CD8-positive, alpha-beta memory T cell (primary cell): ENCODE measurements around the gene ADM5. TPM values are rescaled to one million over a fixed set of nuclear protein-coding genes. Genes with fewer than 3 reads are reported as not detected.

Experiments used
- CTCF ChIA-PET: fragments of 350-600 bp; sonication (Branson Sonifier 250); formaldehyde crosslinking; loops from one replicate; lab custom pipeline; 2021; ENCODE audit warnings: antibody characterized with exemption; lab: Charles Lee
- POLR2A ChIA-PET: fragments of 350-600 bp; sonication (Branson Sonifier 250); formaldehyde crosslinking; loops from one replicate; lab custom pipeline; 2021; ENCODE audit warnings: antibody characterized with exemption; lab: Charles Lee
- DNase-seq, 5 donors: peaks; one replicate each; pipeline versions ENCODE4 v3.0.0 to v3.0.0-alpha.2; 2020 to 2022; ENCODE audit warnings: mixed read lengths in 1 of 5
- H3K27ac ChIP-seq: one replicate; pipeline ENCODE4 v1.7.0; 2013; ENCODE audit warnings: low read depth, mild to moderate bottlenecking, low read length, moderate library complexity
- H3K27me3 ChIP-seq: 2 replicates; pipeline ENCODE4 v1.7.0; 2013; ENCODE audit warnings: low read length, mild to moderate bottlenecking; ENCODE audit not compliant: insufficient read depth, poor library complexity, severe bottlenecking
- H3K36me3 ChIP-seq: 2 replicates; pipeline ENCODE4 v1.7.0; 2013; ENCODE audit warnings: mild to moderate bottlenecking, low read length, moderate library complexity; ENCODE audit not compliant: insufficient read depth
- H3K4me1 ChIP-seq: 2 replicates; pipeline ENCODE4 v1.7.0; 2013; ENCODE audit warnings: mild to moderate bottlenecking, low read length, moderate library complexity; ENCODE audit not compliant: insufficient read depth
- H3K4me3 ChIP-seq: 2 replicates; pipeline ENCODE4 v1.7.0; 2013; ENCODE audit warnings: mild to moderate bottlenecking, low read length
- H3K9me3 ChIP-seq: 2 replicates; pipeline ENCODE4 v1.7.0; 2013; ENCODE audit warnings: mild to moderate bottlenecking, low read length
- H3K27ac Mint-ChIP-seq, 8 donors: one replicate each; pipeline ENCODE4 v1.8.0; 2020 to 2021; ENCODE audit warnings: mixed read lengths in 8 of 8, mild to moderate bottlenecking in 6 of 8, inconsistent platforms in 3 of 8, moderate library complexity in 3 of 8
- H3K27me3 Mint-ChIP-seq, 2 donors: one replicate each; pipeline ENCODE4 v1.8.0; 2020 to 2021; ENCODE audit warnings: mixed read lengths in 2 of 2, mild to moderate bottlenecking in 1 of 2, moderate library complexity in 1 of 2
- H3K36me3 Mint-ChIP-seq, 3 donors: one replicate each; pipeline ENCODE4 v1.8.0; 2020 to 2021; ENCODE audit warnings: mixed read lengths in 3 of 3, inconsistent platforms in 1 of 3, mild to moderate bottlenecking in 1 of 3
- H3K4me1 Mint-ChIP-seq, 3 donors: one replicate each; pipeline ENCODE4 v1.8.0; 2020 to 2021; ENCODE audit warnings: mixed read lengths in 3 of 3, inconsistent platforms in 1 of 3, mild to moderate bottlenecking in 1 of 3
- H3K4me3 Mint-ChIP-seq, 7 donors: one replicate each; pipeline ENCODE4 v1.8.0; 2020 to 2021; ENCODE audit warnings: mixed read lengths in 7 of 7, mild to moderate bottlenecking in 6 of 7, moderate library complexity in 4 of 7, inconsistent platforms in 2 of 7
- H3K9me3 Mint-ChIP-seq, 5 donors: one replicate each; pipeline ENCODE4 v1.8.0; 2020 to 2022; ENCODE audit warnings: mixed read lengths in 5 of 5, mild to moderate bottlenecking in 3 of 5, moderate library complexity in 2 of 5, inconsistent platforms in 1 of 5
- polyA plus RNA-seq: library from polyadenylated mRNA; unstranded; fragments of 300-500 nt; fragmentation: Illumina TruSeq; gene quantifications from one replicate; pipeline ENCODE4 v1.2.3, GENCODE V29; 2021
- total RNA-seq, 2 experiments: library from RNA; stranded (reverse); gene quantifications; one replicate each; pipeline ENCODE4 v1.2.3, GENCODE V29; 2021

Gene ADM5
- total and polyA plus RNA-seq, 3 experiments from 2014 or later, result 0.91 to 7.2 (median 6.9) TPM

GRCh38 chr19:49677901-49678674 is 11.3 kb upstream of the ADM5 start:
- Mint-ChIP-seq H3K27ac (peak overlapping the region; percentile 92 to 100 (median 98)), H3K4me1 (peaks cover 28 to 49% (median 31%) of the 10 kb centered on the region in 3 donors), H3K9me3 (no peaks in the 10 kb centered on the region), H3K4me3 (peak overlapping the region; percentile 87 to 99 (median 88)), H3K36me3 (peaks cover 4 to 27% (median 4%) of the 10 kb centered on the region in 3 donors), H3K27me3 (peaks cover 0 to 2% of the 10 kb centered on the region in 2 donors)
- peak; percentile 65 to 84 (median 78) for DNase-seq
- Histone ChIP-seq H3K4me1 (peaks cover 32% of the 10 kb centered on the region), H3K4me3 (peak overlapping the region; percentile 88), H3K9me3 (no peaks in the 10 kb centered on the region), H3K36me3 (peaks cover 8% of the 10 kb centered on the region), H3K27me3 (no peaks in the 10 kb centered on the region), H3K27ac (peak overlapping the region; percentile 95)
- ChIA-PET POLR2A (interaction anchor here (0.6 to 2.6 kb wide), 8 partner anchors 13 to 591 kb away, joined by 3 to 32 read pairs (median 4); partner anchors contain the start of genes BCL2L12, IRF3, PRR12 and RPS11), CTCF (interaction anchor here (0.7 to 6.6 kb wide), 19 partner anchors 9 to 286 kb away, joined by 3 to 56 read pairs (median 4); partner anchors contain the start of genes FLT3LG, NOSIP, PRR12 and PRRG2)

GRCh38 chr19:49678985-49679770 is 10.2 kb upstream of the ADM5 start:
- peaks cover 8% of the 10 kb centered on the region for H3K36me3 ChIP-seq
- no peaks in the 10 kb centered on the region for H3K9me3 Mint-ChIP-seq

GRCh38 chr19:49679771-49680413 is 9.5 kb upstream of the ADM5 start:
- ChIA-PET POLR2A (interaction anchor here (0.6 to 2.6 kb wide), 3 partner anchors 39 to 202 kb away, joined by 3 to 14 read pairs (median 3); partner anchors contain the start of genes RRAS and SCAF1), CTCF (interaction anchor here (0.6 to 6.6 kb wide), 4 partner anchors 9 to 207 kb away, joined by 3 to 56 read pairs (median 6); partner anchors contain the start of genes CPT1C and FLT3LG)
- Histone ChIP-seq H3K4me3 (no peak overlapping the region), H3K27ac (peak overlapping the region; percentile 57), H3K36me3 (peaks cover 8% of the 10 kb centered on the region), H3K27me3 (no peaks in the 10 kb centered on the region), H3K4me1 (peaks cover 32% of the 10 kb centered on the region), H3K9me3 (no peaks in the 10 kb centered on the region)
- Mint-ChIP-seq H3K4me1 (peaks cover 28 to 46% (median 31%) of the 10 kb centered on the region in 3 donors), H3K27me3 (peaks cover 0 to 2% of the 10 kb centered on the region in 2 donors), H3K36me3 (peaks cover 4 to 41% (median 8%) of the 10 kb centered on the region in 3 donors), H3K4me3 (peak overlapping the region in 4 of 7 donors; percentile 11 to 58 (median 40)), H3K27ac (peak overlapping the region; percentile 56 to 98 (median 90)), H3K9me3 (no peaks in the 10 kb centered on the region)
- DNase-seq, result no peak

More at GRCh38 chr19:49678985-49679770, 10.2 kb upstream of the ADM5 start:
- DNase-seq, result no peak
- peaks cover 28 to 46% (median 31%) of the 10 kb centered on the region in 3 donors for H3K4me1 Mint-ChIP-seq
- POLR2A ChIA-PET, result interaction anchor here (0.6 to 2.6 kb wide), 3 partner anchors 38 to 202 kb away, joined by 3 to 14 read pairs (median 3); partner anchors contain the start of genes RRAS and SCAF1
- H3K4me3 Mint-ChIP-seq, result peak overlapping the region in 3 of 7 donors; percentile 25 to 69 (median 28)
- H3K27ac Mint-ChIP-seq, result peak overlapping the region; percentile 24 to 98 (median 96)
- CTCF ChIA-PET, result interaction anchor here (0.8 to 6.6 kb wide), 11 partner anchors 8 to 287 kb away, joined by 3 to 56 read pairs (median 4); partner anchors contain the start of genes FLT3LG, PRR12 and RRAS
- Histone ChIP-seq H3K9me3 (no peaks in the 10 kb centered on the region), H3K27ac (no peak overlapping the region), H3K4me1 (peaks cover 32% of the 10 kb centered on the region), H3K27me3 (no peaks in the 10 kb centered on the region), H3K4me3 (no peak overlapping the region)
- peaks cover 0 to 2% of the 10 kb centered on the region in 2 donors for H3K27me3 Mint-ChIP-seq
- H3K36me3 Mint-ChIP-seq, result peaks cover 4 to 35% (median 6%) of the 10 kb centered on the region in 3 donors

GRCh38 chr19:49680421-49681351 is 8.7 kb upstream of the ADM5 start:
- peaks cover 14% of the 10 kb centered on the region for H3K36me3 ChIP-seq
- peak; percentile 86 to 96 (median 91) for DNase-seq
- Mint-ChIP-seq H3K27ac (peak overlapping the region; percentile 56 to 98 (median 90)), H3K4me3 (peak overlapping the region in 4 of 7 donors; percentile 3 to 66 (median 34)), H3K9me3 (no peaks in the 10 kb centered on the region), H3K27me3 (peaks cover 0 to 2% of the 10 kb centered on the region in 2 donors), H3K4me1 (peaks cover 28 to 46% (median 31%) of the 10 kb centered on the region in 3 donors), H3K36me3 (peaks cover 4 to 49% (median 9%) of the 10 kb centered on the region in 3 donors)
- CTCF ChIA-PET, result interaction anchor here (0.6 to 1.9 kb wide), 17 partner anchors 8 to 209 kb away, joined by 3 to 10 read pairs (median 3); partner anchors contain the start of genes ADM5 and CPT1C
- POLR2A ChIA-PET, result interaction anchor here (0.8 to 1.3 kb wide), 2 partner anchors 40 to 229 kb away, joined by 3 read pairs; partner anchors contain the start of gene PIH1D1
- H3K27ac ChIP-seq, result peak overlapping the region; percentile 57
- no peaks in the 10 kb centered on the region for H3K9me3 ChIP-seq
- H3K27me3 ChIP-seq, result no peaks in the 10 kb centered on the region
- H3K4me3 ChIP-seq, result no peak overlapping the region
- H3K4me1 ChIP-seq, result peaks cover 32% of the 10 kb centered on the region

- ChIA-PET POLR2A (interaction anchor here (1.3 kb wide), 1 partner anchor 230 kb away, joined by 3 read pairs; the partner anchor contains the start of gene PIH1D1), CTCF (interaction anchor here (1.4 to 1.9 kb wide), 6 partner anchors 10 to 210 kb away, joined by 3 to 10 read pairs (median 5); no protein-coding TSS in a partner anchor)
- Mint-ChIP-seq H3K36me3 (peaks cover 4 to 55% (median 9%) of the 10 kb centered on the region in 3 donors), H3K27ac (peak overlapping the region in 1 of 8 donors; percentile 79), H3K4me1 (peaks cover 21 to 37% (median 21%) of the 10 kb centered on the region in 3 donors), H3K9me3 (no peaks in the 10 kb centered on the region), H3K4me3 (no peak overlapping the region), H3K27me3 (no peaks in the 10 kb centered on the region)
- H3K4me1 ChIP-seq, result peaks cover 26% of the 10 kb centered on the region
- H3K4me3 ChIP-seq, result no peak overlapping the region
- H3K9me3 ChIP-seq, result no peaks in the 10 kb centered on the region
- peaks cover 15% of the 10 kb centered on the region for H3K36me3 ChIP-seq
- no peak for DNase-seq
- H3K27me3 ChIP-seq, result no peaks in the 10 kb centered on the region
- H3K27ac ChIP-seq, result no peak overlapping the region
Observed at GRCh38 chr19:49681830-49682229, 7.6 kb upstream of the ADM5 start.

- Histone ChIP-seq H3K36me3 (peaks cover 15% of the 10 kb centered on the region), H3K27ac (no peak overlapping the region), H3K4me3 (no peak overlapping the region), H3K27me3 (no peaks in the 10 kb centered on the region), H3K9me3 (no peaks in the 10 kb centered on the region), H3K4me1 (peaks cover 26% of the 10 kb centered on the region)
- Mint-ChIP-seq H3K4me1 (peaks cover 21 to 32% (median 21%) of the 10 kb centered on the region in 3 donors), H3K9me3 (no peaks in the 10 kb centered on the region), H3K27me3 (no peaks in the 10 kb centered on the region), H3K4me3 (peak overlapping the region in 1 of 7 donors; percentile 54), H3K27ac (peak overlapping the region in 3 of 8 donors; percentile 14 to 79 (median 66)), H3K36me3 (peaks cover 4 to 55% (median 9%) of the 10 kb centered on the region in 3 donors)
- no peak for DNase-seq
- ChIA-PET CTCF (interaction anchor here (1.5 to 1.9 kb wide), 2 partner anchors 111 to 176 kb away, joined by 4 to 10 read pairs; no protein-coding TSS in a partner anchor), POLR2A (no interaction called here)
Observed at GRCh38 chr19:49682274-49682673, 7.1 kb upstream of the ADM5 start.
